ENCODE measurements around the gene EXD3. TPM values are rescaled to one million over a fixed set of nuclear protein-coding genes. Genes with fewer than 3 reads are reported as not detected.

The EXD3 gene
- total and polyA plus RNA-seq, 9 of the 15 experiments (the other 6 are each of a cell fraction or from before 2014, with no cell fraction given) = 0.29 to 12.5 (median 3.9) TPM

- peak in 1 of 2 experiments; percentile 87; a peak in 2 of 4 replicates for TF ChIP-seq ZNF639 (CRISPR knock-in tag; conservative IDR thresholded peaks at IDR 0.05 in 1 of 2, IDR thresholded peaks at IDR 0.05 in 1 of 2)
- peak in 1 of 2 experiments; percentile 92; a peak in 2 of 4 replicates for TF ChIP-seq NONO (IDR thresholded peaks at IDR 0.05; ENCODE audit: low read depth in 2 of 2, low read length in 1 of 2)
- peak; percentile 52; the same call in 1 of the 2 replicates for TF ChIP-seq CTBP1 (IDR thresholded peaks at IDR 0.05; ENCODE audit: borderline replicate concordance)
- peak in 1 of 2 experiments; percentile 21; a peak in 1 of 4 replicates for TF ChIP-seq MAZ (CRISPR knock-in tag; conservative IDR thresholded peaks at IDR 0.05 in 1 of 2, IDR thresholded peaks at IDR 0.05 in 1 of 2)
- no peak for TF ChIP-seq RBM39 (optimal IDR thresholded peaks at IDR 0.05; ENCODE audit: low read depth, low read length)
- no peak for TF ChIP-seq RBM14 (IDR thresholded peaks at IDR 0.05; ENCODE audit: borderline replicate concordance, insufficient read depth, low read depth, low read length)
- peak; percentile 52 for TF ChIP-seq TAF1 (IDR thresholded peaks at IDR 0.05; ENCODE audit: control insufficient read depth, extremely low read depth, insufficient read depth, low read length, severe bottlenecking)
- peak in 1 of 2 experiments; percentile 26; a peak in 2 of 4 replicates for TF ChIP-seq NRF1 (conservative IDR thresholded peaks at IDR 0.05 in 1 of 2, IDR thresholded peaks at IDR 0.05 in 1 of 2)
- TF ChIP-seq BDP1 (IDR thresholded peaks at IDR 0.05; ENCODE audit: insufficient read depth, insufficient read length) = no peak
- peak; percentile 74; the same call in 1 of the 2 replicates for TF ChIP-seq PHF8 (IDR thresholded peaks at IDR 0.05; ENCODE audit: borderline replicate concordance, low read length)
- peak; percentile 93 for TF ChIP-seq CREM (IDR thresholded peaks at IDR 0.05; ENCODE audit: low read depth)
Measured at GRCh38 chr9:137459152-137459600, 36.2 kb upstream of the EXD3 start, which contains the start of gene NSMF (continued).
